Measurements from ENCODE around the gene VAV3. TPM values are rescaled to one million over a fixed set of nuclear protein-coding genes. Genes with fewer than 3 reads are reported as not detected.

Gene VAV3
- total RNA-seq, 2 donors from 2014 or later: 73.0 to 135 TPM

- no peak overlapping the region for H3K27ac ChIP-seq
- TF ChIP-seq CTCF (IDR thresholded peaks at IDR 0.05): no peak
- no peaks in the 10 kb centered on the region for H3K36me3 ChIP-seq
- H3K4me1 ChIP-seq: peaks cover 4% of the 10 kb centered on the region
- H3K4me3 ChIP-seq: no peak overlapping the region
- no peaks in the 10 kb centered on the region for H3K27me3 ChIP-seq
- no peak for DNase-seq
- H3K9me3 ChIP-seq: no peaks in the 10 kb centered on the region
- intact Hi-C loops (cut with DNase I): loop anchor here (5.0 to 10.0 kb wide), 2 partner anchors 144 to 217 kb away; no protein-coding TSS in a partner anchor
- H3K9ac ChIP-seq (ENCODE audit: low read depth in 2 of 2, low read length in 2 of 2): no peak overlapping the region
Measured at GRCh38 chr1:107530543-107530942, 434.4 kb downstream of the VAV3 start.

GRCh38 chr1:107529511-107530149, 435.4 kb downstream of the VAV3 start:
- Histone ChIP-seq H3K9ac (ENCODE audit: low read depth in 2 of 2, low read length in 2 of 2) (no peak overlapping the region), H3K9me3 (no peaks in the 10 kb centered on the region), H3K4me3 (no peak overlapping the region), H3K27me3 (no peaks in the 10 kb centered on the region), H3K36me3 (no peaks in the 10 kb centered on the region), H3K4me1 (no peaks in the 10 kb centered on the region), H3K27ac (no peak overlapping the region)
- TF ChIP-seq CTCF (IDR thresholded peaks at IDR 0.05): peak; percentile 58
- peak; percentile 32 for DNase-seq
- intact Hi-C loops (cut with DNase I): loop anchor here (5.0 to 10.0 kb wide), 3 partner anchors 145 to 252 kb away; no protein-coding TSS in a partner anchor

- TF ChIP-seq CTCF (IDR thresholded peaks at IDR 0.05): no peak
- Histone ChIP-seq H3K4me3 (no peak overlapping the region), H3K9me3 (no peaks in the 10 kb centered on the region), H3K27me3 (no peaks in the 10 kb centered on the region), H3K36me3 (no peaks in the 10 kb centered on the region), H3K27ac (no peak overlapping the region), H3K4me1 (no peaks in the 10 kb centered on the region), H3K9ac (ENCODE audit: low read depth in 2 of 2, low read length in 2 of 2) (no peak overlapping the region)
- DNase-seq: no peak
- intact Hi-C loops (cut with DNase I): loop anchor here (5.0 kb wide), 1 partner anchor 249 kb away; no protein-coding TSS in a partner anchor
Measured at GRCh38 chr1:107526524-107527198, 438.3 kb downstream of the VAV3 start.

- Histone ChIP-seq H3K4me1 (no peaks in the 10 kb centered on the region), H3K4me3 (no peak overlapping the region), H3K27ac (no peak overlapping the region), H3K27me3 (no peaks in the 10 kb centered on the region), H3K36me3 (no peaks in the 10 kb centered on the region), H3K9me3 (no peaks in the 10 kb centered on the region), H3K9ac (ENCODE audit: low read depth in 2 of 2, low read length in 2 of 2) (no peak overlapping the region)
- DNase-seq: no peak
- TF ChIP-seq CTCF (IDR thresholded peaks at IDR 0.05): no peak
- intact Hi-C loops (cut with DNase I): loop anchor here (5.0 kb wide), 1 partner anchor 249 kb away; no protein-coding TSS in a partner anchor
Measured at GRCh38 chr1:107525961-107526360, 439.0 kb downstream of the VAV3 start.

GRCh38 chr1:107525145-107525544, 439.8 kb downstream of the VAV3 start:
- H3K4me1 ChIP-seq: no peaks in the 10 kb centered on the region
- H3K9me3 ChIP-seq: no peaks in the 10 kb centered on the region
- H3K27me3 ChIP-seq: no peaks in the 10 kb centered on the region
- no peak overlapping the region for H3K9ac ChIP-seq (ENCODE audit: low read depth in 2 of 2, low read length in 2 of 2)
- H3K36me3 ChIP-seq: no peaks in the 10 kb centered on the region
- H3K4me3 ChIP-seq: no peak overlapping the region
- intact Hi-C loops (cut with DNase I): loop anchor here (5.0 kb wide), 1 partner anchor 248 kb away; no protein-coding TSS in a partner anchor
- no peak for DNase-seq
- TF ChIP-seq CTCF (IDR thresholded peaks at IDR 0.05): no peak
- H3K27ac ChIP-seq: no peak overlapping the region

Measured in colonic mucosa (tissue), 4 donors.